ENCODE measurements around the gene SLC66A2.

GRCh38 chr18:79991494-79991893 lies 40.0 kb upstream of the SLC66A2 start:
- no peak for TF ChIP-seq POLR2A (IDR thresholded peaks at IDR 0.05)
- no peak for TF ChIP-seq CTCF (IDR thresholded peaks at IDR 0.05)

Measured in sigmoid colon (tissue), 3 donors.